Hepatocyte (in vitro differentiated cells): Measurements from ENCODE around the gene STMN3. TPM values are rescaled to one million over a fixed set of nuclear protein-coding genes. Genes with fewer than 3 reads are reported as not detected.
"Not testable (repeated sequence)": the region's sequence is repeated elsewhere in the genome, so short reads cannot be mapped to it uniquely, and the experiment has no call there.

Source experiments
- DNase-seq: peaks from one replicate; pipeline ENCODE4 v3.0.0-alpha.2; 2016; ENCODE audit warnings: low spot score
- H2AFZ ChIP-seq: fragments of 200-600 bp; sonication (generic); 2 replicates; pipeline ENCODE4 v1.6.0; 2016; ENCODE audit warnings: antibody characterized with exemption, mild to moderate bottlenecking
- H3K27ac ChIP-seq: fragments of 200-600 bp; sonication (generic); 2 replicates; pipeline ENCODE4 v1.5.1; 2016; ENCODE audit warnings: mild to moderate bottlenecking
- H3K27me3 ChIP-seq: fragments of 200-600 bp; sonication (generic); 2 replicates; pipeline ENCODE4 v1.6.1; 2016
- H3K36me3 ChIP-seq: fragments of 200-600 bp; sonication (generic); replicated peaks from 2 replicates; pipeline ENCODE4 v1.5.1; 2016; ENCODE audit warnings: low read depth; ENCODE audit not compliant: insufficient read depth
- H3K4me1 ChIP-seq: fragments of 200-600 bp; sonication (generic); 2 replicates; pipeline ENCODE4 v1.5.1; 2016; ENCODE audit warnings: mild to moderate bottlenecking, moderate library complexity; ENCODE audit not compliant: insufficient read depth
- H3K4me2 ChIP-seq: fragments of 200-600 bp; sonication (generic); 2 replicates; pipeline ENCODE4 v1.6.0; 2016
- H3K4me3 ChIP-seq: fragments of 200-600 bp; sonication (generic); 2 replicates; pipeline ENCODE4 v1.5.1; 2016; ENCODE audit warnings: mild to moderate bottlenecking
- H3K79me2 ChIP-seq: fragments of 200-600 bp; sonication (generic); 2 replicates; pipeline ENCODE4 v1.6.0; 2017; ENCODE audit warnings: mild to moderate bottlenecking
- H3K9me2 ChIP-seq: fragments of 200-600 bp; sonication (generic); replicated peaks from 2 replicates; pipeline ENCODE4 v1.6.0; 2017; ENCODE audit warnings: mild to moderate bottlenecking; ENCODE audit not compliant: insufficient read depth
- H3K9me3 ChIP-seq: fragments of 200-600 bp; sonication (generic); 2 replicates; pipeline ENCODE4 v1.5.1; 2016; ENCODE audit warnings: low read depth, mild to moderate bottlenecking
- H4K20me1 ChIP-seq: fragments of 200-600 bp; sonication (generic); 2 replicates; pipeline ENCODE4 v1.6.0; 2016; ENCODE audit warnings: mild to moderate bottlenecking; ENCODE audit not compliant: insufficient read depth, poor library complexity, severe bottlenecking
- EZH2 ChIP-seq: fragments of 200-600 bp; sonication (generic); IDR thresholded peaks from 2 replicates; pipeline ENCODE4 v1.6.1; 2016; ENCODE audit warnings: antibody characterized with exemption, mild to moderate bottlenecking, borderline replicate concordance
- EZH2phosphoT487 ChIP-seq: fragments of 200-600 bp; sonication (generic); IDR thresholded peaks from one replicate; pipeline ENCODE4 v1.6.1; 2018; ENCODE audit warnings: antibody characterized with exemption, mild to moderate bottlenecking, low read depth, moderate library complexity; ENCODE audit not compliant: unreplicated experiment, severe bottlenecking
- WGBS: methylation state at CpG from one replicate; pipeline ENCODE4 v1.1.6; 2016; ENCODE audit warnings: low lambda C conversion rate; ENCODE audit errors: missing lambda C conversion rate; 5-methylcytosine and 5-hydroxymethylcytosine counted together
- polyA plus RNA-seq: library from polyadenylated mRNA; unstranded; fragments of >200 nt; fragmentation: Nextera tagmentation; extraction: Ambion mirVana; gene quantifications from 2 replicates; pipeline ENCODE4 v1.2.1, GENCODE V29; 2016
- total RNA-seq: library from RNA; depleted of rRNA; stranded (reverse); fragments of >200 nt; gene quantifications from 2 replicates; pipeline ENCODE4 v1.2.3, GENCODE V29; 2014
- TF ChIP-seq, protein P1 (sequence below): fragments of 200-600 bp; sonication (generic); IDR thresholded peaks from 2 replicates; pipeline ENCODE4 v1.5.1; 2016; ENCODE audit warnings: antibody characterized with exemption, mild to moderate bottlenecking; ENCODE audit not compliant: poor library complexity

Gene STMN3
- total and polyA plus RNA-seq, 2 experiments from 2014 or later = 14.4 to 18.2 TPM

DNA sequence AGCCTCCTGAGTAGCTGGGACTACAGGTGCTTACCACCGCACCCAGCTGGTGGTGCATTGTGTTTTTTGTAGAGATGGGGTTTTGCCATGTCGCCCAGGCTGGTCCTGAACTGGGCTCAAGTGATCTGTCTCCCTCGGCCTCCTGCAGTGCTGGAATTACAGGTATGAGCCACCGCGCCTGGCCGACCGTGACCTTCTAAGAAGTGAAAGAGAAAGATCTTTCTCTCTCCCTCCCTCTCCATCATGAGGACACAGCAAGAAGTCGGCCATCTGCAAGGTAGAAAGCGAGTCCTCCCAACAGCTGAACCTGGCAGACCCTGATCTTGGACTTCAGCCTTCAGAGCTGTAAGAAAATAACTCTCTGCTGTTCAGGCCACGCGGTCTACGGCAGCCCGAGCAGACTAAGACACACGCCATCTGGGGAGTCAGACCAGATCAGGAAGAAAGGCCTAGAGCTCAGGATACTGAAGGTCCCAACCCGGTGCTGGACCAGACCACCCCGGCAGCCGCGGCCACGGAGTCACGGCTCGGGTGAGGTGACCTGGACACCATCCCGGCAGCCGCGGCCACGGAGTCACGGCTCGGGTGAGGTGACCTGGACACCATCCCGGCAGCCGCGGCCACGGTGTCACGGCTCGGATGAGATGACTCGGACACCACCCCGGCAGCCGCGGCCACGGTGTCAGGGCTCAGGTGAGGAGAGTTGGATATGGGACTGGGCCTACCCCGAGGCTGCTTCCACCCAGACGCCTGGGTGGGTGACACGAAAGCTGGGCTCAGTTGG is 35.9 kb downstream of the STMN3 start:
- DNase-seq = no peak
- H3K27ac ChIP-seq = no peak overlapping the region
- TF ChIP-seq EZH2 = no peak
- TF ChIP-seq, protein P1, sequence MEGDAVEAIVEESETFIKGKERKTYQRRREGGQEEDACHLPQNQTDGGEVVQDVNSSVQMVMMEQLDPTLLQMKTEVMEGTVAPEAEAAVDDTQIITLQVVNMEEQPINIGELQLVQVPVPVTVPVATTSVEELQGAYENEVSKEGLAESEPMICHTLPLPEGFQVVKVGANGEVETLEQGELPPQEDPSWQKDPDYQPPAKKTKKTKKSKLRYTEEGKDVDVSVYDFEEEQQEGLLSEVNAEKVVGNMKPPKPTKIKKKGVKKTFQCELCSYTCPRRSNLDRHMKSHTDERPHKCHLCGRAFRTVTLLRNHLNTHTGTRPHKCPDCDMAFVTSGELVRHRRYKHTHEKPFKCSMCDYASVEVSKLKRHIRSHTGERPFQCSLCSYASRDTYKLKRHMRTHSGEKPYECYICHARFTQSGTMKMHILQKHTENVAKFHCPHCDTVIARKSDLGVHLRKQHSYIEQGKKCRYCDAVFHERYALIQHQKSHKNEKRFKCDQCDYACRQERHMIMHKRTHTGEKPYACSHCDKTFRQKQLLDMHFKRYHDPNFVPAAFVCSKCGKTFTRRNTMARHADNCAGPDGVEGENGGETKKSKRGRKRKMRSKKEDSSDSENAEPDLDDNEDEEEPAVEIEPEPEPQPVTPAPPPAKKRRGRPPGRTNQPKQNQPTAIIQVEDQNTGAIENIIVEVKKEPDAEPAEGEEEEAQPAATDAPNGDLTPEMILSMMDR = no peak
- no peak for TF ChIP-seq EZH2phosphoT487
- H4K20me1 ChIP-seq = peaks cover 4% of the 10 kb centered on the region
- H3K4me3 ChIP-seq = no peak overlapping the region
- H3K79me2 ChIP-seq = peaks cover 42% of the 10 kb centered on the region
- H3K9me2 ChIP-seq = no peaks in the 10 kb centered on the region
- H3K36me3 ChIP-seq = no peaks in the 10 kb centered on the region
- H3K27me3 ChIP-seq = no peaks in the 10 kb centered on the region
- WGBS = 95% methylated on average over 38 of the region's 41 CpGs
- no peak overlapping the region for H3K4me2 ChIP-seq
- no peaks in the 10 kb centered on the region for H3K4me1 ChIP-seq
- H3K9me3 ChIP-seq = no peaks in the 10 kb centered on the region
- no peak overlapping the region for H2AFZ ChIP-seq

DNA sequence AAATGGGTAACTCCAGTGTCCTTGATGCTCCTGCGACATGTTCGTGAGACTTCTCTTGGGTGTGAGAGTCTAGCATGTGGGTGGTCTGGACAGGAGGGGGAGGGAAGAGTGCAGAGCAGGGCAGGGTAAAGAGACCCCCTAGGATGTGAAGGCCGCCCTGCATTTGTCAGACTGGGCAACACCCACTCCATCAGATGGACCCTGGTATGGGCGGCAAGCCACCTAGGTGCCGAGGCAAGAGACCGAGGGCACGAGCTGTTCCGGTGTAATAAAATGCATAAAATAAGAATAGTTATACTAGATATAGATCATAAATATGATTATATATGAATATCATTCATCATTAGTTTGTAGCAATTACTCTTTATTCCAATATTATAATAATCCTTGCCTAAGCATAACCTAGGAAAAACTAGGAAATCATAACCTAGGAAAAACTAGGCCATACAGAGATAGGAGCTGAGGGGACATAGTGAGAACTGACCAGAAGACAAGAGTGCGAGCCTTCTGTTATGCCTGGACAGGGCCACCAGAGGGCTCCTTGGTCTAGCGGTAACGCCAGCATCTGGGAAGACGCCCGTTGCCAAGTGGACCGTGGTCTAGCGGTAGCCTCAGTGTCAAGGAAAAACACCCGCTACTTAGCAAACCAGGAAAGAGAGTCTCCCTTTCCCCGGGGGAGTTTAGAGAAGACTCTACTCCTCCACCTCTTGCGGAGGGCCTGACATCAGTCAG is 39.2 kb downstream of the STMN3 start:
- DNase-seq, H3K9me2 ChIP-seq, H3K27ac ChIP-seq, H3K27me3 ChIP-seq, H4K20me1 ChIP-seq, H3K9me3 ChIP-seq, H3K4me3 ChIP-seq, H3K4me1 ChIP-seq, H3K4me2 ChIP-seq, H3K36me3 ChIP-seq, H2AFZ ChIP-seq: not testable (repeated sequence)
- peaks cover 11% of the 10 kb centered on the region for H3K79me2 ChIP-seq
- WGBS = 96% methylated on average over 18 of the region's 18 CpGs
- TF ChIP-seq, protein P1 = peak; percentile 9

DNA sequence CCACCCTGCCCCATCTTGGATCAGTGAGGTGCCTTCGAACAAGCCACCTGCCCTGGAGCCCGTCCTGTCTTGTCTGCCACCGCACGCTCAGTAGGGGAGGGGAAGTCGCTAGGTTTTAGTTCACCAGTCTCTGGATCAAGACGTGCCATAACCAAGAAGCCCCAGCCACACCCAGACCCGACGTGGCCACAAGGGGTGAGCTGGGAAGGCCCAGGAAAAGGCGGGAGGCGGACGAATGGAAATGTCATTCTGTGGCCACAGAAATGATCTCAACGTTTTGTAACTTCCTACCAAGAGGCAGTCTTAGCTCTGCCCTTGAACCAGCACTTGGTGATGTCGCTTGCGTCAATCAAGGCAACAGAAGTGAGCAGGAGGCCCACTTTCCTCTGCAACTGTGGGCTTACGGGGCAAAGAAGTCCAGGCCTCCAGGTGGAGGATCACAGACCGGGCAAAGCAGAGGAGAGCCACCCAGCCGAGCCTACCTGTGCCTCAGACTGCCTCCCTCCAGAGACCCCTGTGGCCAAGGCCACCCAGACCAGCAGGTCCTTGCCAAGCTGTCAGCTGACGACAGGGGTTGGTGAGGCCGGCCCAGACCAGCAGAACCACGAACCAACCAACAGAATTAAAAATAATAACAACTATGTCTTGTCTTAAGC is 40.8 kb downstream of the STMN3 start:
- no peak overlapping the region for H3K27ac ChIP-seq
- no peak overlapping the region for H3K4me2 ChIP-seq
- TF ChIP-seq EZH2phosphoT487 = no peak
- TF ChIP-seq, protein P1 = no peak
- no peak for TF ChIP-seq EZH2
- H2AFZ ChIP-seq = no peak overlapping the region
- H3K27me3 ChIP-seq = no peaks in the 10 kb centered on the region
- no peaks in the 10 kb centered on the region for H3K9me2 ChIP-seq
- H4K20me1 ChIP-seq = no peaks in the 10 kb centered on the region
- no peak for DNase-seq
- peaks cover 10% of the 10 kb centered on the region for H3K79me2 ChIP-seq
- H3K4me3 ChIP-seq = no peak overlapping the region
- no peaks in the 10 kb centered on the region for H3K36me3 ChIP-seq
- no peaks in the 10 kb centered on the region for H3K4me1 ChIP-seq
- 90% methylated on average over 20 of the region's 20 CpGs for WGBS
- H3K9me3 ChIP-seq = no peaks in the 10 kb centered on the region
